ENCODE results near the gene LANCL2. TPM values are rescaled to one million over a fixed set of nuclear protein-coding genes. Genes with fewer than 3 reads are reported as not detected.

Gene LANCL2
- total RNA-seq, 4 donors from 2014 or later, result 3.5 to 31.4 (median 6.7) TPM

DNA sequence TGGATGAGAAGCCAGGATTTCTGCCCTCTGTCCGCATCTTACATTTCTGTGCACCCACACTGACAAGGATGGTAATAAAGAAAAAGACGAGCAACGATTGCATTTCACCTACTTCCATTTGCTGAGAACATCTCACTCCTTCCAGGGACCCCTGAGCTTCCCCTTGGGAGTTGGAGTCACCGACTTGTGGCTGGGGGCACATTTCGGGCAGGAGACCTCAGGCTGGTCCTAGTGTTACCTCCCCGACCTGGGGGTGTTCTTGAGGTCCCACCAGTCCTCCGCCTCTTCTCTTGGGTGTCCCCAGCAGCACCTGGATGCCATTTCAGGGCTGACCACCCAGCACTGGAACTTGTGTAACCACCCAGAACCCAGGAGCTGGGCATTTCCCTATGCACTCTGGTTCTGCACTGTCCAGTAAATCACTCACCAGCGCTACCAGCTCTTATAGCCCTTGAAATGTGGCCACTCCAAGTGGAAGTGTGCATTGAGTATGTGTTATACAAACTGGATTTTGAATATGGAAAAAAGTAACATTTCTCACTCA is 84.9 kb downstream of the LANCL2 start:
- Histone ChIP-seq H3K27me3 (no peaks in the 10 kb centered on the region), H3K9me3 (no peaks in the 10 kb centered on the region), H3K27ac (no peak overlapping the region), H3K36me3 (no peaks in the 10 kb centered on the region), H3K4me1 (no peaks in the 10 kb centered on the region), H3K4me3 (no peak overlapping the region)
- TF ChIP-seq, protein P1, sequence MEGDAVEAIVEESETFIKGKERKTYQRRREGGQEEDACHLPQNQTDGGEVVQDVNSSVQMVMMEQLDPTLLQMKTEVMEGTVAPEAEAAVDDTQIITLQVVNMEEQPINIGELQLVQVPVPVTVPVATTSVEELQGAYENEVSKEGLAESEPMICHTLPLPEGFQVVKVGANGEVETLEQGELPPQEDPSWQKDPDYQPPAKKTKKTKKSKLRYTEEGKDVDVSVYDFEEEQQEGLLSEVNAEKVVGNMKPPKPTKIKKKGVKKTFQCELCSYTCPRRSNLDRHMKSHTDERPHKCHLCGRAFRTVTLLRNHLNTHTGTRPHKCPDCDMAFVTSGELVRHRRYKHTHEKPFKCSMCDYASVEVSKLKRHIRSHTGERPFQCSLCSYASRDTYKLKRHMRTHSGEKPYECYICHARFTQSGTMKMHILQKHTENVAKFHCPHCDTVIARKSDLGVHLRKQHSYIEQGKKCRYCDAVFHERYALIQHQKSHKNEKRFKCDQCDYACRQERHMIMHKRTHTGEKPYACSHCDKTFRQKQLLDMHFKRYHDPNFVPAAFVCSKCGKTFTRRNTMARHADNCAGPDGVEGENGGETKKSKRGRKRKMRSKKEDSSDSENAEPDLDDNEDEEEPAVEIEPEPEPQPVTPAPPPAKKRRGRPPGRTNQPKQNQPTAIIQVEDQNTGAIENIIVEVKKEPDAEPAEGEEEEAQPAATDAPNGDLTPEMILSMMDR (IDR thresholded peaks at IDR 0.05), result no peak
- TF ChIP-seq POLR2A (IDR thresholded peaks at IDR 0.05), result no peak
- intact Hi-C loops (cut with DNase I; ENCODE audit: low total_unique reads), result no loop called here
- no peak for DNase-seq

DNA sequence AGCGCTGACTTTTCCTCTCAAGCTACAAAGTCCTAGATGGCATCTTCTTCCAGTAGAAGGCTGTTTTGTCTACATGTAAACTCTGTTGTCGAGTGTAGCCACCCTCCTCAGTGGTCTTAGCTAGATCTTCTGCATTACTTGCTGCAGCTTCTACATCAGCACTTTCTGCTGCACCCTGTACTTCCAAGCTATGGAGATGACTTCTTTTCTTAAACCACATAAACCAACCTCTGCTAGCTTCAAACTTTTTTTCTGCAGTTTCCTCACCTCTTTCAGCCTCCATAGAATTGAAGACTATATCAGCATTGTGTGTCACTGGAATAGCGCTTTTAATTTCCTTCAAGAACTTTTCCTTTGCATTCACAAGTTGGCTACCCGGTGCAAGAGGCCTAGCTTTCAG is 87.8 kb downstream of the LANCL2 start:
- TF ChIP-seq POLR2A (IDR thresholded peaks at IDR 0.05), result no peak
- TF ChIP-seq, protein P1 (IDR thresholded peaks at IDR 0.05), result no peak
- intact Hi-C loops (cut with DNase I; ENCODE audit: low total_unique reads), result no loop called here
- no peaks in the 10 kb centered on the region for H3K4me1 ChIP-seq
- H3K36me3 ChIP-seq, result no peaks in the 10 kb centered on the region
- H3K4me3 ChIP-seq, result no peak overlapping the region
- H3K27me3 ChIP-seq, result no peaks in the 10 kb centered on the region
- no peaks in the 10 kb centered on the region for H3K9me3 ChIP-seq
- no peak for DNase-seq
- H3K27ac ChIP-seq, result no peak overlapping the region

DNA sequence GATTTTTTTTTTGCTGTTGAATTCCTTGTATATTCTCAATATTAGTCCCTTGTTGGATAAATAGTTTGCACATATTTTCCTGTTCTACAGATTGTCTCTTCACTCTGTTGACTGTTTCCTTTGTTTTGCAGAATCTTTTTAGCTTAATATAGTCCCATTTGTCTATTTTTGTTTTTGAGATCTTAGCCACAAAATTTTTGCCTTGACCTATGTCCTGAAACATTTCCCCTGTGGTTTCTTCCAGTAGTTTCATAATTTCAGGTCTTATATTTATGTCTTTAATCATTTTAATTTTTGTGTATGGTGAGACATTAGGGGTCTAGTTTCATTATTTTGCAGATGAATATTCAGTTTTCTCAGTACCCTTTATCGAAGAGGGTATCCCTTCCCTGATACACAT is 92.7 kb downstream of the LANCL2 start:
- no peak for DNase-seq
- TF ChIP-seq POLR2A (IDR thresholded peaks at IDR 0.05), result no peak
- TF ChIP-seq, protein P1 (IDR thresholded peaks at IDR 0.05), result no peak
- no peaks in the 10 kb centered on the region for H3K27me3 ChIP-seq
- H3K36me3 ChIP-seq, result no peaks in the 10 kb centered on the region
- no peak overlapping the region for H3K4me3 ChIP-seq
- no peaks in the 10 kb centered on the region for H3K4me1 ChIP-seq
- no peak overlapping the region for H3K27ac ChIP-seq
- H3K9me3 ChIP-seq, result peaks cover 0 to 4% of the 10 kb centered on the region in 2 donors
- intact Hi-C loops (cut with DNase I; ENCODE audit: low total_unique reads), result no loop called here

DNA sequence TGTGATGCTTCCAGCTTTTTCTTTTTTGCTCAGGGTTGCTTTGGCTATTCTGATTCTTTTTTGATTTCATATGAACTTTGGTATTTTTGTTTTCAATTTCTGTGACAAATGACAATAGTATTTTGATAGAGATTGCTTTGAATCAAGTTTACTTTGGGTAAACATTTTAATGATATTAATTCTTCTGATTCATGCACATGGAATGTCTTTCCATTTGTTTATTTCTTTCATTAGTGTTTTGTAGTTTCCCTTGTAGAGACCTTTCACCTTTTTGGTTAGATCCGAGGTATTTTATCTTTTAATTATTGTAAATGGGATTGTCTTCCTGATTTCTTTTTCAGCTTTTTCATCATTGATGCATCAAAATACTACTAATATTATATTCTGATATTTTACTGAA is 93.2 kb downstream of the LANCL2 start:
- no peak overlapping the region for H3K27ac ChIP-seq
- no peaks in the 10 kb centered on the region for H3K27me3 ChIP-seq
- no peaks in the 10 kb centered on the region for H3K36me3 ChIP-seq
- no peak for DNase-seq
- peaks cover 0 to 4% of the 10 kb centered on the region in 2 donors for H3K9me3 ChIP-seq
- no peak overlapping the region for H3K4me3 ChIP-seq
- TF ChIP-seq, protein P1 (IDR thresholded peaks at IDR 0.05), result no peak
- TF ChIP-seq POLR2A (IDR thresholded peaks at IDR 0.05), result no peak
- intact Hi-C loops (cut with DNase I; ENCODE audit: low total_unique reads), result no loop called here
- no peaks in the 10 kb centered on the region for H3K4me1 ChIP-seq

DNA sequence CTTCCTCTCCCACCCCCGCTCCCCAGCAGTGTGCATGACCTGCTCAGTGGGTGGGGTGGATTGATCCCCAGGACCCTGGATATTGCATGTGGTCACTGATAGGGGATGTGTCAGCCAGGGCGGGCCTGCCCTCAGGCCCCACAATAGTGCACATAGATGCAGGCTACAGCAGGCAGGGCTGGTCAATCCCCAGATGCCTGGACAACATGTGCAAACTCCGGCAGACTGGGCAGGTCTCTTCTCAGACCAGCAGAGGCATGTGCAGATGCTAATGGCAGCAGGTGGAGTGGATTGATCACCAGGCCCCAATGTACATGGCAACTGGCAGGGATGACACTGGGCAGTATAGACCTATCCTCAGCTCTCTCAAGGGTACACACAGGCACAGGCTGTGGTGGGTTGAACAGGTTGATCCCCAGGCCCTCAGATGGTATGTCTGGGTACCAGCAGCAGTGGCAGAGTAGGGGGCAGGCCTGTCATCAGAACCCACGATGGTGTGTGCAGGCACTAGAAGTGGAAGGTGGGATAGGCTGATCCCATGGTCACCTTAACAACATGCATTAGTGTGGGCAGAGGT is 98.6 kb downstream of the LANCL2 start:
- peaks cover 0 to 4% of the 10 kb centered on the region in 2 donors for H3K9me3 ChIP-seq
- no peaks in the 10 kb centered on the region for H3K27me3 ChIP-seq
- no peak overlapping the region for H3K27ac ChIP-seq
- intact Hi-C loops (cut with DNase I; ENCODE audit: low total_unique reads), result no loop called here
- no peaks in the 10 kb centered on the region for H3K36me3 ChIP-seq
- TF ChIP-seq POLR2A (IDR thresholded peaks at IDR 0.05), result no peak
- TF ChIP-seq, protein P1 (IDR thresholded peaks at IDR 0.05), result no peak
- H3K4me3 ChIP-seq, result no peak overlapping the region
- DNase-seq, result no peak
- no peaks in the 10 kb centered on the region for H3K4me1 ChIP-seq

Measured in uterus (tissue), 4 donors.